GM20000 (cell line): ENCODE measurements around the gene PGAP3.

Source experiments
- DNase-seq: peaks from one replicate; pipeline ENCODE4 v3.0.0; 2012; ENCODE audit warnings: low spot score
- CTCF ChIP-seq: IDR thresholded peaks from 2 replicates; pipeline ENCODE4 v1.5.1; 2012; ENCODE audit warnings: mild to moderate bottlenecking, control low read depth; ENCODE audit errors: extremely low read depth, missing control alignments

The PGAP3 gene

GRCh38 chr17:39666601-39667261 is 21.1 kb downstream of the PGAP3 start:
- DNase-seq: no peak

GRCh38 chr17:39666231-39666600 is 21.6 kb downstream of the PGAP3 start:
- TF ChIP-seq CTCF: no peak
- no peak for DNase-seq

More at GRCh38 chr17:39666601-39667261, 21.1 kb downstream of the PGAP3 start:
- no peak for TF ChIP-seq CTCF

GRCh38 chr17:39665642-39666224 is 22.1 kb downstream of the PGAP3 start:
- no peak for DNase-seq
- no peak for TF ChIP-seq CTCF

- no peak for DNase-seq
- TF ChIP-seq CTCF: no peak
These were observed 23.0 kb downstream of the PGAP3 start, which contains the start of gene TCAP for GRCh38 chr17:39664581-39665561. TCAP (plus strand) TSS chr17:39665349; CDS start chr17:39665360, 11 bp downstream.

- no peak for TF ChIP-seq CTCF
- no peak for DNase-seq
These were observed 23.9 kb downstream of the PGAP3 start for GRCh38 chr17:39663688-39664580.

- DNase-seq: no peak
These were observed 24.5 kb downstream of the PGAP3 start for GRCh38 chr17:39663340-39663687.

More at GRCh38 chr17:39663340-39663687, 24.5 kb downstream of the PGAP3 start:
- TF ChIP-seq CTCF: no peak
